ENCODE measurements around the gene TSR1.

Gene TSR1

GRCh38 chr17:2279707-2280106 is 56.5 kb downstream of the TSR1 start:
- DNase-seq (ENCODE audit: low spot score), result no peak

- DNase-seq (ENCODE audit: low spot score), result no peak
Measured at GRCh38 chr17:2277429-2278170, 58.7 kb downstream of the TSR1 start.

- DNase-seq (ENCODE audit: low spot score), result no peak
Measured at GRCh38 chr17:2275722-2276121, 60.5 kb downstream of the TSR1 start.

- no peak for DNase-seq (ENCODE audit: low spot score)
Measured at GRCh38 chr17:2274414-2274813, 61.8 kb downstream of the TSR1 start.

Measured in kidney capillary endothelial cell (primary cell).